DOHH2 (cell line): ENCODE results near the gene GLMP.

Experiments used
- H3F3A ChIP-seq: fragments of 200-600 bp; sonication (generic), shearing (Covaris generic); 2 replicates; pipeline ENCODE4 v1.6.0; 2016; ENCODE audit warnings: antibody characterized with exemption, mild to moderate bottlenecking; ENCODE audit not compliant: control insufficient read depth, insufficient read depth
- H3K27ac ChIP-seq: fragments of 200-600 bp; sonication (generic); 2 replicates; pipeline ENCODE4 v1.5.1; 2014; ENCODE audit warnings: low read depth, mild to moderate bottlenecking, low read length, moderate library complexity
- H3K27me3 ChIP-seq: fragments of 200-600 bp; sonication (generic); 2 replicates; pipeline ENCODE4 v1.6.1; 2014; ENCODE audit warnings: mild to moderate bottlenecking, low read length, mixed read lengths; ENCODE audit not compliant: control insufficient read depth
- H3K36me3 ChIP-seq: fragments of 200-600 bp; sonication (generic); 2 replicates; pipeline ENCODE4 v1.6.1; 2014; ENCODE audit warnings: mild to moderate bottlenecking, low read length, moderate library complexity, mixed read lengths; ENCODE audit not compliant: control insufficient read depth
- H3K4me1 ChIP-seq: fragments of 200-600 bp; sonication (generic); 2 replicates; pipeline ENCODE4 v1.6.1; 2014; ENCODE audit warnings: mild to moderate bottlenecking, low read length, mixed read lengths; ENCODE audit not compliant: control insufficient read depth
- H3K4me2 ChIP-seq: fragments of 200-600 bp; sonication (generic); 2 replicates; pipeline ENCODE4 v1.6.0; 2014; ENCODE audit warnings: mild to moderate bottlenecking, low read length, moderate library complexity
- H3K4me3 ChIP-seq: fragments of 200-600 bp; sonication (generic); 2 replicates; pipeline ENCODE4 v1.5.1; 2014; ENCODE audit warnings: mild to moderate bottlenecking, low read length, mixed read lengths
- H3K79me2 ChIP-seq: fragments of 200-600 bp; sonication (generic); 2 replicates; pipeline ENCODE4 v1.6.1; 2014; ENCODE audit warnings: mild to moderate bottlenecking, low read length, mixed read lengths; ENCODE audit not compliant: control insufficient read depth
- H3K9me2 ChIP-seq: fragments of 200-600 bp; sonication (generic); replicated peaks from 2 replicates; pipeline ENCODE4 v1.6.1; 2014; ENCODE audit warnings: mild to moderate bottlenecking, low read length, mixed read lengths; ENCODE audit not compliant: control insufficient read depth
- H3K9me3 ChIP-seq: fragments of 200-600 bp; sonication (generic); 2 replicates; pipeline ENCODE4 v1.6.1; 2014; ENCODE audit warnings: antibody characterized with exemption, low read length, mixed read lengths; ENCODE audit not compliant: control insufficient read depth, insufficient read depth
- H4K20me1 ChIP-seq: fragments of 200-600 bp; sonication (generic); 2 replicates; pipeline ENCODE4 v1.6.0; 2014; ENCODE audit warnings: low read depth, mild to moderate bottlenecking, antibody characterized with exemption, low read length, moderate library complexity; ENCODE audit not compliant: control insufficient read depth, insufficient read depth
- EZH2phosphoT487 ChIP-seq: fragments of 200-600 bp; sonication (generic); IDR thresholded peaks from 2 replicates; pipeline ENCODE4 v1.6.1; 2017; ENCODE audit warnings: borderline replicate concordance, mild to moderate bottlenecking, antibody characterized with exemption, low read length, moderate library complexity, mixed read lengths
- TF ChIP-seq, protein P1 (sequence below): fragments of 200-600 bp; sonication (generic); IDR thresholded peaks from one replicate; pipeline ENCODE4 v1.5.1; 2014; ENCODE audit warnings: antibody characterized with exemption, mild to moderate bottlenecking, low read depth, low read length; ENCODE audit not compliant: poor library complexity, severe bottlenecking

The GLMP gene

DNA sequence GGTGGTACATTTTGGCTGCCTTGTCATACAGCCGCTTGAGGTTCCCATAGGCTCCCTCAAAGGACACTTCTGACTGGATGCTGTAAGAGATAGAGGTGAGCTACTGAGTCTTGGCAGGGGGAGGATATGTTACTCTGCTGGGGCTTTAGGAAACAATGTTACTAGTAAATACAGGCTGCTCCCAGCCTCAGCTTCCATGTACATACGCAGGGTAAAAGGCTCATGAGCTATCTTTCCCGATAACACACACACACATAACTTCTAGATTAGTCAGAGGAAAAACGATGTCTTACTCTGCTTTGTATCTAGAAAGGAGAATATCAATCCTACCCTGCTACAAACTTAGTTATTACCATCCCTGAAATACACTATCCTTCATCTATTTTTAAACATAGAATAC lies 27.1 kb downstream of the GLMP start:
- H4K20me1 ChIP-seq, result no peaks in the 10 kb centered on the region
- H3K27ac ChIP-seq, result no peak overlapping the region
- no peaks in the 10 kb centered on the region for H3F3A ChIP-seq
- H3K9me3 ChIP-seq, result no peaks in the 10 kb centered on the region
- no peaks in the 10 kb centered on the region for H3K4me1 ChIP-seq
- peaks cover 85% of the 10 kb centered on the region for H3K36me3 ChIP-seq
- H3K27me3 ChIP-seq, result no peaks in the 10 kb centered on the region
- no peak overlapping the region for H3K4me2 ChIP-seq
- TF ChIP-seq, protein P1, sequence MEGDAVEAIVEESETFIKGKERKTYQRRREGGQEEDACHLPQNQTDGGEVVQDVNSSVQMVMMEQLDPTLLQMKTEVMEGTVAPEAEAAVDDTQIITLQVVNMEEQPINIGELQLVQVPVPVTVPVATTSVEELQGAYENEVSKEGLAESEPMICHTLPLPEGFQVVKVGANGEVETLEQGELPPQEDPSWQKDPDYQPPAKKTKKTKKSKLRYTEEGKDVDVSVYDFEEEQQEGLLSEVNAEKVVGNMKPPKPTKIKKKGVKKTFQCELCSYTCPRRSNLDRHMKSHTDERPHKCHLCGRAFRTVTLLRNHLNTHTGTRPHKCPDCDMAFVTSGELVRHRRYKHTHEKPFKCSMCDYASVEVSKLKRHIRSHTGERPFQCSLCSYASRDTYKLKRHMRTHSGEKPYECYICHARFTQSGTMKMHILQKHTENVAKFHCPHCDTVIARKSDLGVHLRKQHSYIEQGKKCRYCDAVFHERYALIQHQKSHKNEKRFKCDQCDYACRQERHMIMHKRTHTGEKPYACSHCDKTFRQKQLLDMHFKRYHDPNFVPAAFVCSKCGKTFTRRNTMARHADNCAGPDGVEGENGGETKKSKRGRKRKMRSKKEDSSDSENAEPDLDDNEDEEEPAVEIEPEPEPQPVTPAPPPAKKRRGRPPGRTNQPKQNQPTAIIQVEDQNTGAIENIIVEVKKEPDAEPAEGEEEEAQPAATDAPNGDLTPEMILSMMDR, result no peak
- TF ChIP-seq EZH2phosphoT487, result no peak
- no peaks in the 10 kb centered on the region for H3K79me2 ChIP-seq
- H3K9me2 ChIP-seq, result no peaks in the 10 kb centered on the region
- H3K4me3 ChIP-seq, result no peak overlapping the region

DNA sequence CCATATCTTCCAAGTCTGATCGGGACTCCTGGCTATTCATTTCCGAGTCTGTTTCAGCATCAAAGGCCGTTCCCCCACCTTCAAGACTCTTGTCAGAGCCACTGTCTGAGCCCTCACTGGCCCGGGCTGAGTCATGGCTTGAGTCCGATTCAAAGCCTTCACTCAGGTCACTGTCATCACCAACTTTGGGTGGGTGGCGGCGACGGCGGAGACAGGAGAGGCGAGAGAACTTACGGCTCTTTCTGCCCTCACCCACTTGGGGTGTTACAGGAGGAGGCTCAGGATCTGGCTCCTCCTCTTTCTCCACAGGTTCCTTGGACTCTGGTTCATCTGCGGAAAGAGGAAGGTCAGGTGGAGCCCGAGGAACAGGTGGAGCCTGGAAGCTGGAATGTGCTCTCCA lies 29.4 kb downstream of the GLMP start:
- no peak for TF ChIP-seq EZH2phosphoT487
- TF ChIP-seq, protein P1, result no peak
- Histone ChIP-seq H3K79me2 (no peaks in the 10 kb centered on the region), H3K9me2 (no peaks in the 10 kb centered on the region), H3K4me3 (no peak overlapping the region), H3K27ac (no peak overlapping the region), H3K36me3 (peaks cover 82% of the 10 kb centered on the region), H4K20me1 (no peaks in the 10 kb centered on the region), H3K27me3 (no peaks in the 10 kb centered on the region), H3K4me1 (no peaks in the 10 kb centered on the region), H3F3A (no peaks in the 10 kb centered on the region), H3K4me2 (no peak overlapping the region), H3K9me3 (no peaks in the 10 kb centered on the region)

- no peaks in the 10 kb centered on the region for H3F3A ChIP-seq
- no peaks in the 10 kb centered on the region for H4K20me1 ChIP-seq
- H3K4me2 ChIP-seq, result no peak overlapping the region
- H3K36me3 ChIP-seq, result peaks cover 90% of the 10 kb centered on the region
- H3K4me3 ChIP-seq, result no peak overlapping the region
- TF ChIP-seq EZH2phosphoT487, result no peak
- TF ChIP-seq, protein P1, result no peak
- H3K9me2 ChIP-seq, result no peaks in the 10 kb centered on the region
- no peaks in the 10 kb centered on the region for H3K9me3 ChIP-seq
- no peaks in the 10 kb centered on the region for H3K4me1 ChIP-seq
- H3K27me3 ChIP-seq, result no peaks in the 10 kb centered on the region
- H3K27ac ChIP-seq, result no peak overlapping the region
- no peaks in the 10 kb centered on the region for H3K79me2 ChIP-seq
These were observed 32.2 kb downstream of the GLMP start for GRCh38 chr1:156263288-156263655.
